ENCODE results near the gene CCDC192. TPM values are rescaled to one million over a fixed set of nuclear protein-coding genes. Genes with fewer than 3 reads are reported as not detected.

The CCDC192 gene
- total RNA-seq, 2 experiments from 2014 or later, result not detected

GRCh38 chr5:127684726-127685467 lies 18.3 kb upstream of the CCDC192 start:
- Mint-ChIP-seq H3K27ac (no peak overlapping the region), H3K27me3 (no peaks in the 10 kb centered on the region), H3K36me3 (no peaks in the 10 kb centered on the region), H3K4me1 (no peaks in the 10 kb centered on the region), H3K9me3 (ENCODE audit: low read depth) (no peaks in the 10 kb centered on the region), H3K4me3 (no peak overlapping the region)
- DNase-seq (no peak), ATAC-seq (no peak)
- CTCF ChIA-PET, result no interaction called here

DNA sequence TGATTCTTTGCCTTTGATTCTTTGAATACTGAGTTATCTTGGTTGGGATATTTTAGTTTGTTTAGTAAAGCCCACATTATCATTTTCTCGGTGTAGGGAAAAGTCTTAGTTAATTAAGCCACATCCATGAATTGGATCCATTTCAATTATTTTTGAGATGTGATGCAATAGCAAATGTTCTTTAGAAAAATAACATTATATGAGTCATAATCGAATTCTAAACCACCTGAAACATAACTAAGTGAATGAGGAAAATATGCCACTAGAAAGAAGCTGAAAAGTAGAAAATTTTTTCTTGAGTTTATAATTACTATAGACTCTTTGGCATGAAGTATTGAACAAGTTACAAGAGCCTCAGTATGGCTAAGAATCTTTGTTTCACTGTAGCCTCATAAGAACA lies 17.5 kb upstream of the CCDC192 start:
- no peaks in the 10 kb centered on the region for H3K27me3 Mint-ChIP-seq
- no peaks in the 10 kb centered on the region for H3K36me3 Mint-ChIP-seq
- H3K9me3 Mint-ChIP-seq (ENCODE audit: low read depth), result no peaks in the 10 kb centered on the region
- no peaks in the 10 kb centered on the region for H3K4me1 Mint-ChIP-seq
- CTCF ChIA-PET, result interaction anchor here (0.5 kb wide), 1 partner anchor 1644 kb away, joined by 3 read pairs; no protein-coding TSS in a partner anchor
- no peak overlapping the region for H3K27ac Mint-ChIP-seq
- no peak overlapping the region for H3K4me3 Mint-ChIP-seq
- DNase-seq, result no peak
- ATAC-seq, result no peak

DNA sequence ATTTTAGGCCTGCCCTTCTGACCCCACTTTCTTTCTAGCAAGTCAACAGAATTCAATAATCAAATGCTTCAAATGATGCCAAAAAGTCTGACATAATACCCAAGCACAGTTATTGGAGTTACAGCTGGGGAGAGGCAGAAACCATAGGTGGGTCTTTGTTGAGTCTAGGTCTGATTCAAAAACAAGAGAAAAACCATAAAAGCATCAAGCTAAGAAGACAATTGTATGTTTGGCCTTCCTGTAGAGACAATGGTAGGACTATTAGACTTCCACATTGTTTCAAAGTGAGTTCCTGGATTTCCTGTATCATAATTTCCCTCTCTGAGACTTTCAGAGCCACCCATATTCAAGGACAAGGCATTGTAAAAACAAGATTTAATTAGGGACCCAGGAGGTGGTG lies 16.8 kb upstream of the CCDC192 start:
- Mint-ChIP-seq H3K27me3 (no peaks in the 10 kb centered on the region), H3K4me1 (no peaks in the 10 kb centered on the region), H3K27ac (no peak overlapping the region), H3K4me3 (no peak overlapping the region), H3K36me3 (no peaks in the 10 kb centered on the region), H3K9me3 (ENCODE audit: low read depth) (no peaks in the 10 kb centered on the region)
- CTCF ChIA-PET, result no interaction called here
- DNase-seq, result no peak
- no peak for ATAC-seq

- no peaks in the 10 kb centered on the region for H3K9me3 Mint-ChIP-seq (ENCODE audit: low read depth)
- CTCF ChIA-PET, result no interaction called here
- no peaks in the 10 kb centered on the region for H3K36me3 Mint-ChIP-seq
- H3K27me3 Mint-ChIP-seq, result peaks cover 27% of the 10 kb centered on the region
- ATAC-seq (no peak), DNase-seq (no peak)
- H3K4me3 Mint-ChIP-seq, result no peak overlapping the region
- no peaks in the 10 kb centered on the region for H3K4me1 Mint-ChIP-seq
- H3K27ac Mint-ChIP-seq, result no peak overlapping the region
These were observed 8.5 kb upstream of the CCDC192 start for GRCh38 chr5:127694518-127695171.

- CTCF ChIA-PET, result no interaction called here
- no peak overlapping the region for H3K4me3 Mint-ChIP-seq
- peaks cover 30% of the 10 kb centered on the region for H3K27me3 Mint-ChIP-seq
- ATAC-seq (no peak), DNase-seq (no peak)
- no peaks in the 10 kb centered on the region for H3K36me3 Mint-ChIP-seq
- no peak overlapping the region for H3K27ac Mint-ChIP-seq
- no peaks in the 10 kb centered on the region for H3K9me3 Mint-ChIP-seq (ENCODE audit: low read depth)
- H3K4me1 Mint-ChIP-seq, result no peaks in the 10 kb centered on the region
These were observed 7.8 kb upstream of the CCDC192 start for GRCh38 chr5:127695346-127695745.

- Mint-ChIP-seq H3K4me3 (no peak overlapping the region), H3K27ac (no peak overlapping the region), H3K9me3 (ENCODE audit: low read depth) (no peaks in the 10 kb centered on the region), H3K4me1 (no peaks in the 10 kb centered on the region), H3K27me3 (peaks cover 35% of the 10 kb centered on the region), H3K36me3 (no peaks in the 10 kb centered on the region)
- no peak for ATAC-seq
- CTCF ChIA-PET, result no interaction called here
- DNase-seq, result no peak
These were observed 6.5 kb upstream of the CCDC192 start for GRCh38 chr5:127696683-127697082.

DNA sequence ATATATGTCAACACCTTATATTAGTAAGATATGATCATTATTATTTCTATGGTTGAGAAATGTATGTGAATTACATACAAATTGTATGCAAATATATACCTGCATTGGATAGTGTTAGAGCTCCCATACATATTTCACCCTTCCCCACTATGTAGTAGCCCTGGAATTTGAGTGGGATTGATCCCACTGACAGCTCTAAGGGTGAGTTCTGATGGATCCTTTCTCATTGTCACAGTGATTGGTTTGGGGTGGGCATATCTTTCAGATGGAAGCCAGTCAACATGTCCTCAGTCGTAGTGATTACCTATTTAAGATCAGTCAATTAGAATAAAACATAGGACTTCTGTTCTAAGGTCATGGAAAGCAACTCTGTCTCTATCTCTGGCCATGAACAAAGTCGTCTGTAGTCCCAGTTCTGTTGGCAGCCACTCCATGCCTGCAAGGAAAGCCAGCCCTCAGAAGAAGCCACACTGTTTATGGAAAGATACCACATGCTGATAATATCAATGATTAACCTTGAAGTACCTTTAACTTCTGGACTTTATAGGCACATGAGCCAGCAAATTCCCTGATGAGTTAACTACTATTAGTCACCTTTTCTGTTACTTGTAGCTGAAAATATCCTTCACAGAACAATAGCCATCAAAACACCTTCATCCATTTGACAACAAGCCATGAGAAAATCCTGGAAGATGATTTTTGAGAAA lies 5.1 kb upstream of the CCDC192 start:
- peaks cover 6% of the 10 kb centered on the region for H3K4me1 Mint-ChIP-seq
- H3K27me3 Mint-ChIP-seq, result peaks cover 27% of the 10 kb centered on the region
- H3K4me3 Mint-ChIP-seq, result no peak overlapping the region
- CTCF ChIA-PET, result no interaction called here
- ATAC-seq, result no peak
- no peaks in the 10 kb centered on the region for H3K36me3 Mint-ChIP-seq
- DNase-seq, result no peak
- H3K9me3 Mint-ChIP-seq (ENCODE audit: low read depth), result no peaks in the 10 kb centered on the region
- H3K27ac Mint-ChIP-seq, result no peak overlapping the region

DNA sequence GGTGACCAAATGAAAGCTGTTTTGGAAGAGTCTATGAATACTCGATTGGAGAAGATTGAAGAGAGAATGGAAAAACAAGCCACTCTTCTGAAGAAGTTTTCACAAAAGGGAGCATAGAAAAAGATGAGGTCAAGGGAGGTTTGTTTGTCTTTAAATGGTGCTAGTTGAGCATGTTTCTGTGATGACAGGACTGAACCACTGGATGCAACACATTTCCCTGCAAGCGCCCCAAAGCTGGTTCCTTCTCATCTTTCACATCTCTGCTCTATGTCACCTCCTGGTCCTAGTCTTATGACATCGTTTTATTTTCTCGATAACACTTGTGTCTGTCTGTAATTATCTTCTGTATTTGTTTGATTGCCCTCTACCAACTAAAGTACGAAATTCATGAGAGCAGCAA lies 3.8 kb upstream of the CCDC192 start:
- Mint-ChIP-seq H3K9me3 (ENCODE audit: low read depth) (no peaks in the 10 kb centered on the region), H3K27me3 (peaks cover 24% of the 10 kb centered on the region), H3K4me1 (peaks cover 11% of the 10 kb centered on the region), H3K27ac (no peak overlapping the region), H3K36me3 (no peaks in the 10 kb centered on the region), H3K4me3 (no peak overlapping the region)
- CTCF ChIA-PET, result no interaction called here
- ATAC-seq (no peak), DNase-seq (no peak)

DNA sequence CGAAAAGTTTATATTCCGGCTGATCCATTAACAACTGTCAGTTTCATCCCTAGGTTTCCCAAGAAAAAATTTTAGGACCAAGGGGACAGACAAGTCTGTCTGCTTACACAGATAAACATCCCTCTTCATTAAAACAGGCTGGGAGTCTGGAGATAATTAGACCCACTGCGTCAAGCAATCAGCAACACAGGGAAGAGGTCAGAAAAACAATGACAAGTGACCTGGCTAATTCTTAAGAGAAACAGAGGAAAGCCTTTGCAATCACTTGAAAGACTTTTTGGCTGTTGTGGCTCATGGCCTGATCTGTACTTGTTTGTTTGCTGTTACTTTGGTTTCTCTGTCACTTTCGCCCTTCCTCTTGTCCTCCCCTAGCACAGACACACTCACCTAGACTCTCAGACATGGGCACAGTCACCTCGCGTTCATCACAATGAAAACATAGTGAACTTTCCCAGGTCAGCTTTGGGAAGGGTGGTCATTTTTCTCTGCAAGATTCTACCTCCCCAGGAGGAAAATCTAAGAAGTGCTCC lies 2.9 kb upstream of the CCDC192 start:
- H3K9me3 Mint-ChIP-seq (ENCODE audit: low read depth), result no peaks in the 10 kb centered on the region
- peaks cover 12% of the 10 kb centered on the region for H3K4me1 Mint-ChIP-seq

GRCh38 chr5:127702434-127702833 lies 757 bp upstream of the CCDC192 start:
- Mint-ChIP-seq H3K4me3 (no peak overlapping the region), H3K36me3 (no peaks in the 10 kb centered on the region), H3K9me3 (ENCODE audit: low read depth) (no peaks in the 10 kb centered on the region), H3K27ac (no peak overlapping the region), H3K4me1 (peaks cover 12% of the 10 kb centered on the region), H3K27me3 (peaks cover 30% of the 10 kb centered on the region)
- CTCF ChIA-PET, result interaction anchor here (1.2 kb wide), 1 partner anchor 129 kb away, joined by 3 read pairs; no protein-coding TSS in a partner anchor
- DNase-seq, result no peak
- no peak for ATAC-seq

More for the DNA sequence above, 2.9 kb upstream of the CCDC192 start:
- ATAC-seq (no peak), DNase-seq (no peak)
- no peak overlapping the region for H3K27ac Mint-ChIP-seq
- H3K4me3 Mint-ChIP-seq, result no peak overlapping the region
- no peaks in the 10 kb centered on the region for H3K36me3 Mint-ChIP-seq
- H3K27me3 Mint-ChIP-seq, result peaks cover 25% of the 10 kb centered on the region
- CTCF ChIA-PET, result no interaction called here

GRCh38 chr5:127705120-127705892 lies 2.1 kb downstream of the CCDC192 start:
- no peaks in the 10 kb centered on the region for H3K36me3 Mint-ChIP-seq
- H3K4me3 Mint-ChIP-seq, result no peak overlapping the region
- peaks cover 12% of the 10 kb centered on the region for H3K4me1 Mint-ChIP-seq
- peaks cover 21% of the 10 kb centered on the region for H3K27me3 Mint-ChIP-seq
- H3K9me3 Mint-ChIP-seq (ENCODE audit: low read depth), result no peaks in the 10 kb centered on the region
- ATAC-seq (no peak), DNase-seq (no peak)
- CTCF ChIA-PET, result no interaction called here
- no peak overlapping the region for H3K27ac Mint-ChIP-seq

DNA sequence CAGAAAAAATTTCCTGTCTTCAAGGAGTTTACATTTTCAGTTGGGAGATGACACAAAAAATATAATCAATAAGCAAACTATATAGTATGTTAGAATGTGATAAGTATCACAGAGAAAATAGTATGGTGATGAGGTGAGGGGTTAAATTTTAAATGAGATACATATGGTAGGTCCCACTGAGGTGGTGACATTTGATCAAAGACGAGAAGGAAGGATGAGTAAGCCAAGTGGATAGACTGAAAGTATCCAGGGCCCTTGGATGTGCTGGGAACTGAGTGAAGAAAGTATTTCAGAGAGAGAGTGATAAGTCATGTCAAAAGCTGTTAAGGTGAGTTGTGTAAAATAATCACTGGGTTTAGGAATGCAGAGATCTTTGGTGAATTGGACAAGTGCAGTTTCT lies 3.5 kb downstream of the CCDC192 start:
- Mint-ChIP-seq H3K27me3 (peaks cover 15% of the 10 kb centered on the region), H3K27ac (no peak overlapping the region), H3K36me3 (no peaks in the 10 kb centered on the region), H3K9me3 (ENCODE audit: low read depth) (no peaks in the 10 kb centered on the region), H3K4me1 (peaks cover 12% of the 10 kb centered on the region), H3K4me3 (no peak overlapping the region)
- DNase-seq, result no peak
- no peak for ATAC-seq
- CTCF ChIA-PET, result no interaction called here

DNA sequence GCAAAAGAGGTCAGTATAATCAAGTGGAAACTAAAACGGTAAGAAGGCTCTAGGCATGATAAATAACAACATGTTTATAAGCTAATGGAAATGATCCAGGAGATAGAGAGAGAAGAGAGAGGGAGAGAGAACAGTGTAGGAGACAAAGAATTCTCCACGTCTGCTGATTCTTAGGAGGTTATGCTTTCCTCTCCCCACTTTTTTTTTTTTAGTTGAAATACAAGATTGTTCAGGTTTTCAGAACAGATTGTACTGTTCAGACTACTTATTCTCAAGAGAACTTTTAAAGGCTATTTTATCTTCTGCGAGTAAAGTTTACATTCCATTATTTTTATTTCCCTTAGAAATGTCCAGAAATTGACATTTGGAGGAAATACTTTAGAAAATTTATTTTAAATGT lies 4.0 kb downstream of the CCDC192 start:
- Mint-ChIP-seq H3K36me3 (no peaks in the 10 kb centered on the region), H3K27me3 (peaks cover 17% of the 10 kb centered on the region), H3K4me1 (peaks cover 12% of the 10 kb centered on the region), H3K27ac (no peak overlapping the region), H3K4me3 (no peak overlapping the region), H3K9me3 (ENCODE audit: low read depth) (no peaks in the 10 kb centered on the region)
- CTCF ChIA-PET, result no interaction called here
- DNase-seq (no peak), ATAC-seq (no peak)

Measured in activated CD8-positive, alpha-beta memory T cell treated with anti-CD3 and anti-CD28 coated beads, Interleukin-2, amount 10 ng/mL, durations not matched to agents 7 days and 5 days (primary cell).